LNCaP clone FGC (cell line): ENCODE data around the gene ZNF200.
"Not testable (repeated sequence)": the region's sequence is repeated elsewhere in the genome, so short reads cannot be mapped to it uniquely, and the experiment has no call there.

Source experiments
- DNase-seq: peaks from one replicate; pipeline ENCODE4 v3.0.0-alpha.2; 2011; ENCODE audit warnings: low read depth
- H3K4me3 ChIP-seq: 2 replicates; pipeline ENCODE4 v1.5.1; 2011; ENCODE audit warnings: mild to moderate bottlenecking, low read depth, low read length, control low read depth
- CTCF ChIP-seq: IDR thresholded peaks from 2 replicates; pipeline ENCODE4 v1.5.1; 2012; ENCODE audit warnings: mild to moderate bottlenecking; ENCODE audit not compliant: control insufficient read depth, insufficient read depth; ENCODE audit errors: extremely low read depth

Gene ZNF200

GRCh38 chr16:3182608-3183444 lies 52.1 kb downstream of the ZNF200 start:
- DNase-seq: no peak
- TF ChIP-seq CTCF: peak; percentile 71
- peak overlapping the region; percentile 70 for H3K4me3 ChIP-seq

GRCh38 chr16:3182293-3182607 lies 52.7 kb downstream of the ZNF200 start:
- peak overlapping the region; percentile 70 for H3K4me3 ChIP-seq
- DNase-seq: not testable (repeated sequence)

- no peak for TF ChIP-seq CTCF
- DNase-seq: no peak
- H3K4me3 ChIP-seq: no peak overlapping the region
Measured at GRCh38 chr16:3180445-3180878, 54.5 kb downstream of the ZNF200 start.

- no peak overlapping the region for H3K4me3 ChIP-seq
- TF ChIP-seq CTCF: no peak
- DNase-seq: no peak
Measured at GRCh38 chr16:3179651-3180050, 55.3 kb downstream of the ZNF200 start.

GRCh38 chr16:3175157-3176093 lies 59.5 kb downstream of the ZNF200 start:
- TF ChIP-seq CTCF: no peak
- DNase-seq: no peak
- peak overlapping the region; percentile 50 for H3K4me3 ChIP-seq

GRCh38 chr16:3174618-3175148 lies 60.3 kb downstream of the ZNF200 start:
- DNase-seq: no peak
- H3K4me3 ChIP-seq: peak overlapping the region; percentile 50; the same call in 1 of the 2 replicates

More at GRCh38 chr16:3174618-3175148, 60.3 kb downstream of the ZNF200 start:
- no peak for TF ChIP-seq CTCF
